ENCODE results near the gene DPY19L3. TPM values are rescaled to one million over a fixed set of nuclear protein-coding genes. Genes with fewer than 3 reads are reported as not detected.

Gene DPY19L3
- polyA plus RNA-seq, 1 of the 3 experiments (the other 2 are of a cell fraction): 25.2 TPM

- no peak for DNase-seq
- CTCF ChIA-PET: no interaction called here
- no peak overlapping the region for H3K27ac ChIP-seq (ENCODE audit: low read depth in 2 of 2, low read length in 1 of 2)
- POLR2A ChIA-PET: no interaction called here
- H3K9me2 ChIP-seq: no peaks in the 10 kb centered on the region
- no peak overlapping the region for H2AFZ ChIP-seq (ENCODE audit: low read depth)
- H3K4me2 ChIP-seq: no peak overlapping the region
- H3K9ac ChIP-seq: no peak overlapping the region
- peaks cover 0 to 7% of the 10 kb centered on the region in 2 experiments; a peak in 1 of 4 replicates for H3K4me1 ChIP-seq (ENCODE audit: control insufficient read depth in 1 of 2, insufficient read depth in 2 of 2, low read depth in 1 of 2, low read length in 1 of 2)
- H3K36me3 ChIP-seq (replicated peaks in 1 of 2; ENCODE audit: control insufficient read depth in 1 of 2, insufficient read depth in 2 of 2, low read length in 1 of 2): peaks cover 42 to 43% of the 10 kb centered on the region in 2 experiments
- TF ChIP-seq CHD2 (IDR thresholded peaks at IDR 0.05; ENCODE audit: low read length, partially characterized antibody) (no peak), IRF3 (IDR thresholded peaks at IDR 0.05; ENCODE audit: low read depth, low read length) (no peak), NFIC (IDR thresholded peaks at IDR 0.05; ENCODE audit: borderline replicate concordance) (no peak), GABPA (IDR thresholded peaks at IDR 0.05; ENCODE audit: low read depth) (no peak), EZH2phosphoT487 (IDR thresholded peaks at IDR 0.05; ENCODE audit: borderline replicate concordance, low read depth) (no peak), MEF2A (IDR thresholded peaks at IDR 0.05; ENCODE audit: borderline replicate concordance, low read depth) (no peak), YY1 (IDR thresholded peaks at IDR 0.05; ENCODE audit: low read depth) (no peak), PBX3 (IDR thresholded peaks at IDR 0.05) (no peak), JUND (IDR thresholded peaks at IDR 0.05) (no peak), POLR2AphosphoS5 (IDR thresholded peaks at IDR 0.05; ENCODE audit: low read depth, low read length) (no peak), ELF1 (IDR thresholded peaks at IDR 0.05) (no peak), SMC3 (IDR thresholded peaks at IDR 0.05; ENCODE audit: low read depth, low read length) (no peak)
- 87% methylated on average over 6 of the region's 7 CpGs for WGBS (ENCODE audit: low lambda C conversion rate)
- no peaks in the 10 kb centered on the region for H3K9me3 ChIP-seq
- no peaks in the 10 kb centered on the region for H3K79me2 ChIP-seq (ENCODE audit: insufficient read depth)
- H3F3A ChIP-seq (replicated peaks; ENCODE audit: insufficient read depth): no peaks in the 10 kb centered on the region
- H4K20me1 ChIP-seq (ENCODE audit: insufficient read depth): no peaks in the 10 kb centered on the region
- H3K27me3 ChIP-seq (ENCODE audit: insufficient read depth): no peaks in the 10 kb centered on the region
- H3K4me3 ChIP-seq (ENCODE audit: low read depth in 2 of 2, low read length in 1 of 2): no peak overlapping the region
Measured at GRCh38 chr19:32471095-32471494, 65.5 kb downstream of the DPY19L3 start.

GRCh38 chr19:32471811-32472210 is 66.2 kb downstream of the DPY19L3 start:
- H4K20me1 ChIP-seq (ENCODE audit: insufficient read depth): no peaks in the 10 kb centered on the region
- H3K9ac ChIP-seq: no peak overlapping the region
- no peak overlapping the region for H2AFZ ChIP-seq (ENCODE audit: low read depth)
- no peaks in the 10 kb centered on the region for H3K9me3 ChIP-seq
- ChIA-PET POLR2A (no interaction called here), CTCF (interaction anchor here (1.0 kb wide), 1 partner anchor 98 kb away, joined by 3 read pairs; no protein-coding TSS in a partner anchor)
- H3K4me2 ChIP-seq: no peak overlapping the region
- H3F3A ChIP-seq (replicated peaks; ENCODE audit: insufficient read depth): no peaks in the 10 kb centered on the region
- WGBS (ENCODE audit: low lambda C conversion rate): 90% methylated on average over 7 of the region's 7 CpGs
- H3K79me2 ChIP-seq (ENCODE audit: insufficient read depth): no peaks in the 10 kb centered on the region
- DNase-seq: no peak
- H3K36me3 ChIP-seq (replicated peaks in 1 of 2; ENCODE audit: control insufficient read depth in 1 of 2, insufficient read depth in 2 of 2, low read length in 1 of 2): peaks cover 41 to 42% of the 10 kb centered on the region in 2 experiments
- peaks cover 0 to 7% of the 10 kb centered on the region in 2 experiments; a peak in 1 of 4 replicates for H3K4me1 ChIP-seq (ENCODE audit: control insufficient read depth in 1 of 2, insufficient read depth in 2 of 2, low read depth in 1 of 2, low read length in 1 of 2)
- no peaks in the 10 kb centered on the region for H3K27me3 ChIP-seq (ENCODE audit: insufficient read depth)
- no peaks in the 10 kb centered on the region for H3K9me2 ChIP-seq
- H3K4me3 ChIP-seq (ENCODE audit: low read depth in 2 of 2, low read length in 1 of 2): no peak overlapping the region
- TF ChIP-seq YY1 (IDR thresholded peaks at IDR 0.05; ENCODE audit: low read depth): no peak
- TF ChIP-seq ZBTB33 (IDR thresholded peaks at IDR 0.05; ENCODE audit: borderline replicate concordance, low read depth): no peak
- no peak for TF ChIP-seq PBX3 (IDR thresholded peaks at IDR 0.05)
- TF ChIP-seq TAF1 (IDR thresholded peaks at IDR 0.05; ENCODE audit: borderline replicate concordance, low read depth, low read length): no peak
- no peak for TF ChIP-seq TCF12 (IDR thresholded peaks at IDR 0.05)
- H3K27ac ChIP-seq (ENCODE audit: low read depth in 2 of 2, low read length in 1 of 2): no peak overlapping the region

Data from SK-N-SH (cell line).